ENCODE data around the gene RAPGEF1.

The RAPGEF1 gene

DNA sequence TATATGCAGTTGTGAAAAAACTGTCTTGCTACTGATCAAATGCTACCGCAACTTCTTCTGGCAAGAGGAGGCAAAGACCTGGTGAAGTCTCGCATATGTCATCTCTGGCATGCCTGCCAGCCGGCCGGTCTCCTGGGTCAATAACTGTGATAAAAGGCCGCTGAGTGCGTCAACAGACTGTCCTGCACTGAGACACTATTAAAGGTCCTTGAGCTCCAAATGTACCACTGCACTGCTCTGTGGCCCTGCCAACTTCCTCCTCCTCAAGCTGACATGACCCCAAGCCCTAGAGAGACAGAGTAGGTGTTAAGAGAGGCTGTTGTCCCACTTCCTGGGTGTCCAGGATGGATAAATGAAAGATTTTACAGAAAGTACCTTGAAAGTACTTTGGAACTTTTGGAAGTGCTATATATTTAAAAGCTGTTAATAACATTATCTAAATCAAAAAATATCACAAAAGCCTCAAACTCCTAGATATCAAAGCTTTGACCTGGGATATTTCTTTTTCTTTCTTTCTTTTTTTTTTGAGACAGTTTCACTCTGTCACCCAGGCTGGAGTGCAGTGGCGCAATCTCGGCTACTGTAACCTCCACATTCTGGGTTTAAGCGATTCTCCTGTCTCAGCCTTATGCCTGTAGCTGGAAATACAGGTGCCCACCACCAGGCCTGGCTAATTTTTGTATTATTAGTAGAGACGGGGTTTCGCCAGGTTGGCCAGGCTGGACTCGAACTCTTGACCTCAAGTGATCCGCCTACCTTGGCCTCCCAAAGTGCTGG, 31.5 kb downstream of the RAPGEF1 start:
- DNase-seq (ENCODE audit: low read depth in 1 of 2, low spot score in 1 of 2): no peak

DNA sequence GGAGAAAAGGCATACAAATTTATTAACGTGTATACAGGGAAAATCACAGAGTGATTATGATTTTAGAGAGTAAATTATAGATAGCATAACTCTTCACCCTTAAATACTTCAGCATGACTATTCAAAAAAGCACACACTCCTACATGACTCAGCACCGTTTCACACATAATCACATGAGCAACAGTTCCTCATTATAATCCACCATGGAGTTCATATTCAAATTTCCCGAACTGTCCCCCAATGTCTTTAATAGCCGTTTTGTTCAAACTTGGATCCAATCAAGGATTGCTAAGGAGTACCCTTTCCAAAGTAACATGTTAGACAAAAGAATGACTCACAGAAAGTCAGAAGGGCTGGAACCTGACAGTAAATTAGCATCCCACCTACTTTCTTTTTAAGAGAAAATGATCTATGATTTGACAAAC, 32.1 kb downstream of the RAPGEF1 start:
- DNase-seq (ENCODE audit: low read depth in 1 of 2, low spot score in 1 of 2): no peak

GRCh38 chr9:131707050-131707449, 32.8 kb downstream of the RAPGEF1 start:
- no peak for DNase-seq (ENCODE audit: low read depth in 1 of 2, low spot score in 1 of 2)

DNA sequence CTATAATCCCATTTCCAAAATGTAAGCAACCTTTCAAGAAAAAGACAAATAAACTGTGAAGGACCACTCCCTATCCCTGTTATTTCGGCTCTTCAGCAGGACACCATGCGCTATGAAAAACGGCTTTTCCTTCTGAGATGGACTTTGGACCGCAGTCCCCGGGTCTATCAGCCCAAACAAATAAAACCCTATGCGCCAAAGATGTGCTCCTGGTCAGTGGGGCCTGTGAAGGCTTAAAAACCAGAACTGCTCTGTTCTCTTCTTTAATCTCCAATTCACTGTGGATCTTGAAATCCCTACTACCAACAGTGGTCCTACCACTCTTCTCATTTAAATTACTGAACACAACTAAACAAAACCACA, 33.3 kb downstream of the RAPGEF1 start:
- DNase-seq (ENCODE audit: low read depth in 1 of 2, low spot score in 1 of 2): no peak

- DNase-seq (ENCODE audit: low read depth in 1 of 2, low spot score in 1 of 2): no peak
Measured at GRCh38 chr9:131704988-131705387, 34.9 kb downstream of the RAPGEF1 start.

DNA sequence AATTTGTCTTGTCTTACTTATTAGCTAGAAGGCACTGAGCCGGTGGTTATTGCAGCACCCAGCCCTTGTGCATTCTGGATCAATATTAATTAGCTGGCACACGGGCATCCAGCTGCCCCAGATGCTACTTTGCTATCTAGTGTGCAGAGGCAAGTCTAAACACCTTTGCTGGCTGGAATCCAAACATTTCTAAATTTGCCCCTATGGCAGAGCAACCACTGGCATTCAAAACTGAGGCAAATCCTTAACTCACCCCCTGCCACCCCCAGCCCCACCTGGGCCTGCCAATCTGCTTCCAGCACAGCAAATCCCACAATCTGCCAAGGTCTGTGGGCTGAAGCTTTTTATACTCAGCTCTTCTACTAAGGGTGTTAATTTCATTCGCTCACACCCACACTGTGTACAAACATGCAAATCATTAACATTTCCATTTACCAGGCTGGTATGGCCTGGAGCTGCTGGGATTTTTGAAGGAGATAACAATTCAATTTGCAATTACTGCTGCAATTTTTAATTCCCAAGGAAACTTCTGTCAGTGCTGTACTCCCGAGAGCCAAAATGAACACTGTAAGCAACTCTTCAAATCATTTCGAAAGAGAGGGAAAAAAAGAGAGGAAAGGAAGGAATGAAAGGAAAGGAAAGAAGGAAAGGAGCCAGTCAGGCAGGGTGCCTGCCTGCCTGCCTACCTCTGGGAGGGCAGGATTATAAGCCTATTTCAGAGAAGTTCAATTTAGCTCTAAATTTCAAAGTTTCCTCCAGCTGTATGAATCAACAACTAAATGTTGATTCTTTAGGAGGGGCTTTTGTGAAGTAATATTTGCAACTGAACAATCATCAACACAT, 35.5 kb downstream of the RAPGEF1 start:
- DNase-seq (ENCODE audit: low read depth in 1 of 2, low spot score in 1 of 2): no peak

GRCh38 chr9:131703697-131704096, 36.2 kb downstream of the RAPGEF1 start:
- no peak for DNase-seq (ENCODE audit: low read depth in 1 of 2, low spot score in 1 of 2)

DNA sequence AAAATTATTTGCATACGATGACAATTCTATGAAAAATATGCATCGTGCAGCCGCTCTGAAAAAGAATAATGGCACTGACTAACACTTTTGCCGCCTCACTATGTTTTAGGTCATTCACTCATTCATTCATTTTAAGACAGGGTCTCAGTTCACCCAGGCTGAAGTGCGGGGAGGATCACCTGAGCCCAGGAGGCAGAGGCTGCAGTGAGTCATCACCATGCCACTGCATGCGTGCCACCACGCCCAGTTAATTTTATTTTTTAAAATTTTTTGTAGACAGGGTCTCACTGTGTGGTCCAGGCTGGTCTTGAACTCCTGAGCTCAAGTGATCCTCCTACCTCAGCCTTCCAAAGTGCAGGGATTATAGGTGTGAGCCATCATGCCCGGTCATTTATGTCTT, 37.0 kb downstream of the RAPGEF1 start:
- no peak for DNase-seq (ENCODE audit: low read depth in 1 of 2, low spot score in 1 of 2)

DNA sequence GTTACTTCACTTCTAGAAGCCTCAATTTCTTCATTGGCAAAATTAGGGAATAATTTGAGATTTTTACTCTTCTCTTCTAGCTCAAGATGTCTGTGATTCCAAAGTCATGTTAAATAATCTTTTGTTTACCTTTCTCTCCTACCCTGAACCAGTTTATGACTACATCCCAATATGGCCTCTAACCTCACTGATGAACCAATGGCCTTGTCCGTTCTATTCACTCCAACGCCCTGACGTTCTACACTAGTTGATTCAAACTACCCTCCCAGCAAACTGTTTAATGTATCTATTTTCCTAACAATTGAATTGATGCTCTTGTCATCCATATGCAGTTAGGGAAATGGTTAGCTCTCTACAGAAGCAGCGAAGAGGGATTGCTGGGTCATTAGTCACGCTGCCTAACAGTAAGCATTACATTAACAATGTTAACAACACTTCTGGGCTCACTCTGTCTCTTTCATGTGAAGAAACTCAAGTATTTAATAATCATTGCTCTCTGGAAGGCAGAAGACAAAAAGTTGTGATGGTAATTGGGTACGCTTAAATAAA, 38.0 kb downstream of the RAPGEF1 start:
- DNase-seq (ENCODE audit: low read depth in 1 of 2, low spot score in 1 of 2): no peak

DNA sequence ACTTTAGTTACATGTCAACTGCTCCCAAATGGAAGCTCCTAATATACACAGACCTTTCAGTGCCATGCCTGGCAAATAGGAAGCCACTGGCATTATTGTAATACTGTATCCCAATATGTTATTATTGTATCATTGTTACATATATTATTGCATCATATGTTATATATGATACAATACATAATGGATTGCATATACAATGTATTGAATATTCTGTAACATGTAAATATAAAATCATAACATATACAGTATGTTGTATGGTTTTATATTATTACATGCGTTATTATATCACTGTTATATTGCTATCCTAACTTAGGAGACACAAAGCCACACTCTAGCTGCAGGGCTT, 38.5 kb downstream of the RAPGEF1 start:
- DNase-seq (ENCODE audit: low read depth in 1 of 2, low spot score in 1 of 2): no peak

DNA sequence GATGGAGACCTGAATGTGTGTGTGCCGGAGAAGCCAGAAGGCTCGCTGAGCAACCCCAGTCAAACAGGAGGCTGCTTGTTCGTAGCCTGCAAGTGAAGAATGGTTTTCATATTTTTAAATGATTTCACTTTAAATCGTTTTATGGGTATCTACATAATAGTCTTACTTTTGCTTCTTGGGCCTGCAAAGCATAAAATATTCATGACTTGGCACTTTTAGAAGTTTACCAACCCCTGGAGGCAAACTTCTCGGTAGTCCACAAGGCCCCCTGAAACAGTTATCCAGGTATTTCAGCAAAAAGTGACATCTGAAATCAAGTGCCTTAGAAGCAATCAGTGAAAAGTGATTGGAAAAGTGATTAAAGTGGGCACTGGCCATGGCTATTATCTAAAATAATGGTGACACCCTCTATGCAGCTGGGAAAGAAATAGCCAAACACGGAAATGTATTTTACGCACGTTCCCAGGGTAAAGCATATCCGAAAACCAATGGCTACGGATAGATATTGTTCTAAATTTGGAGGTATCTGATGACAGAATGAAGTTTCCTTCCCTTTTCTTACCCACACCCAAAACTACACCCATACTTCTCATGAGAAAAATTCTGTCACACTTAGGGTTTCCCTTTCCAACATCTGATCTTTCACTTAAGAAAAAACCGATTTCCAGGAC, 39.0 kb downstream of the RAPGEF1 start:
- no peak for DNase-seq (ENCODE audit: low read depth in 1 of 2, low spot score in 1 of 2)

- no peak for DNase-seq (ENCODE audit: low read depth in 1 of 2, low spot score in 1 of 2)
Measured at GRCh38 chr9:131700076-131700475, 39.8 kb downstream of the RAPGEF1 start.

- no peak for DNase-seq (ENCODE audit: low read depth in 1 of 2, low spot score in 1 of 2)
Measured at GRCh38 chr9:131698618-131698985, 41.3 kb downstream of the RAPGEF1 start.

- no peak for DNase-seq (ENCODE audit: low read depth in 1 of 2, low spot score in 1 of 2)
Measured at GRCh38 chr9:131697908-131698617, 41.8 kb downstream of the RAPGEF1 start.

- DNase-seq (ENCODE audit: low read depth in 1 of 2, low spot score in 1 of 2): no peak
Measured at GRCh38 chr9:131697097-131697496, 42.8 kb downstream of the RAPGEF1 start.

DNA sequence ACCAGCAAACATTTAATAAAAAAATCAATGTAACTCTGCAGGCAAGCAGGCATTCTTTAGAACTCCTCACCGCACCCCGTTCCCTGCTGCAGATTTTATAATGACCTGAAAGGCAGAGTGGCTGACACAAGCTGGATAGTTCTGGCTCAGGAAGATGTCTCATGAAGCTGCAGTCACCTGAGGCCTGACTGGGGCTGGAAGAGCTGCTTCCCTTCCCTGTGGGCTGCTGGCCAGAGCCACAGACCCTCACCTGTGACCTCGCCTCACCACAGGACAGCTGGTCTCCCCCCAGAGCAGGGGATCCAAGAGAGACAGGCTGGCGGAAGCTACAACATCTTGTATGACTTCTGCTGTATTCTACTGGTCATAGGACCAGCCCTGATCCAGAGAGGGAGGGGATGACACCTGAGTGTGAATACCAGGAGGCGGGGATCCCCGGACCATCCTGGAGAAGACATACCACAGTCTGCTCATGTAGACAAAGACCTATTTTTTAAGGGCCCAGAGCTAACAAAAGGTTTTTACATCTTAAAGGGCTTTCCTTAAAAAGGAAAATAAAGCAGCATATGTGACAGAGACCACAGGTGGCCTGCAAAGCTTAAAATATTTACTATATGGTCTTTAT, 43.9 kb downstream of the RAPGEF1 start:
- DNase-seq (ENCODE audit: low read depth in 1 of 2, low spot score in 1 of 2): no peak

DNA sequence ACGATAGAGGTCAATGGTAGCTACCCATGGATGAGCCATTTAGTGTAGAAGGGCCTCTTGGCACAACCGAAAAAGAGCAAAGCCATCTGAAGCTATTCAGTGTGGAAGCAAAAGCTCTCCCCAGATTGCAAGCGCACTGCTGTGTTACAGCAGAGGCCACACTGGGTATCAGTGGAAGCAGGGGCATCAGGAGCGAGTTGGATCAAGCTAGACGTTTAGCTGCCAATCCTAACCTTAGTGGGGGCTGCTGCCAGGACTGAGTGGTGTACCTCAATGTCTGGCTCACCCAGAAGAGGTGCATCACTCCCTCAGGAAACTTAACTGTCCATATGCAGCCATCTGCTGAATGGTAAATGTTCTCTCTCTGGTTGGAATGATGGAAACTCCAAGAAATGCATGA, 44.5 kb downstream of the RAPGEF1 start:
- no peak for DNase-seq (ENCODE audit: low read depth in 1 of 2, low spot score in 1 of 2)

GRCh38 chr9:131693651-131694597, 46.0 kb downstream of the RAPGEF1 start:
- DNase-seq (ENCODE audit: low read depth in 1 of 2, low spot score in 1 of 2): no peak

All from activated CD4-positive, alpha-beta T cell treated with anti-CD3 and anti-CD28 coated beads, Interleukin-2, amount 50 U/mL, for 24 hours (primary cell).